Liver (tissue), 9 donors: ENCODE measurements around the gene ARFGAP3. TPM values are rescaled to one million over a fixed set of nuclear protein-coding genes. Genes with fewer than 3 reads are reported as not detected.

Experiments used
- DNase-seq: peaks from one replicate; pipeline ENCODE4 v3.0.0-alpha.2; 2017; ENCODE audit warnings: low spot score
- H3K27ac ChIP-seq, 2 donors: one replicate each; pipeline ENCODE4 v1.7.0; 2013; ENCODE audit warnings: inconsistent platforms in 2 of 2, low read length in 2 of 2, control low read depth in 1 of 2, low read depth in 1 of 2, mild to moderate bottlenecking in 1 of 2
- H3K27me3 ChIP-seq, 4 donors: one replicate each; pipeline versions ENCODE4 v1.6.1 to v1.7.0; 2013; ENCODE audit warnings: low read length in 3 of 4, inconsistent platforms in 1 of 4, mild to moderate bottlenecking in 1 of 4, moderate library complexity in 1 of 4; ENCODE audit not compliant: control insufficient read depth in 4 of 4, insufficient read depth in 4 of 4
- H3K36me3 ChIP-seq, 4 donors: one replicate each; pipeline versions ENCODE4 v1.6.1 to v1.7.0; 2013; ENCODE audit warnings: low read length in 3 of 4, mild to moderate bottlenecking in 3 of 4, low read depth in 1 of 4, moderate library complexity in 1 of 4; ENCODE audit not compliant: control insufficient read depth in 4 of 4, insufficient read depth in 3 of 4
- H3K4me1 ChIP-seq, 4 donors: one replicate each; pipeline versions ENCODE4 v1.6.1 to v1.7.0; 2013; ENCODE audit warnings: low read length in 3 of 4, mild to moderate bottlenecking in 3 of 4, moderate library complexity in 1 of 4; ENCODE audit not compliant: control insufficient read depth in 4 of 4, insufficient read depth in 4 of 4
- H3K4me3 ChIP-seq, 3 donors: one replicate each; pipeline versions ENCODE4 v1.6.1 to v1.7.0; 2013; ENCODE audit warnings: low read length in 3 of 3, control low read depth in 1 of 3, low read depth in 1 of 3, mild to moderate bottlenecking in 1 of 3
- H3K9ac ChIP-seq, 2 donors: one replicate each; pipeline ENCODE4 v1.7.0; 2013; ENCODE audit warnings: low read length in 2 of 2, mild to moderate bottlenecking in 2 of 2, moderate library complexity in 2 of 2, control low read depth in 1 of 2, low read depth in 1 of 2
- H3K9me3 ChIP-seq, 4 donors: one replicate each; pipeline versions ENCODE4 v1.6.1 to v1.7.0; 2013; ENCODE audit warnings: low read length in 3 of 4; ENCODE audit not compliant: control insufficient read depth in 4 of 4
- EGR1 ChIP-seq, 2 donors: IDR thresholded peaks; 2 replicates each; pipeline ENCODE4 v1.6.1; 2016 to 2018; ENCODE audit warnings: antibody characterized with exemption in 2 of 2, low read depth in 2 of 2
- FOXA1 ChIP-seq: IDR thresholded peaks from 2 replicates; pipeline ENCODE4 v1.6.1; 2016; ENCODE audit warnings: antibody characterized with exemption
- FOXA2 ChIP-seq: IDR thresholded peaks from 2 replicates; pipeline ENCODE4 v1.6.1; 2016; ENCODE audit warnings: antibody characterized with exemption
- GABPA ChIP-seq, 2 donors: IDR thresholded peaks in 1 of 2; conservative IDR thresholded peaks in 1 of 2; 2 replicates each; pipeline ENCODE4 v1.6.1; 2016; ENCODE audit warnings: antibody characterized with exemption in 2 of 2, mild to moderate bottlenecking in 1 of 2, moderate library complexity in 1 of 2
- HNF4A ChIP-seq, 2 donors: conservative IDR thresholded peaks; 2 replicates each; pipeline ENCODE4 v1.6.1; 2016; ENCODE audit warnings: antibody characterized with exemption in 2 of 2, mild to moderate bottlenecking in 2 of 2
- NR2F2 ChIP-seq: IDR thresholded peaks from 2 replicates; pipeline ENCODE4 v1.6.1; 2016; ENCODE audit warnings: antibody characterized with exemption
- RAD21 ChIP-seq, 2 donors: IDR thresholded peaks; 2 replicates each; pipeline ENCODE4 v1.6.1; 2016; ENCODE audit warnings: antibody characterized with exemption in 2 of 2, mild to moderate bottlenecking in 2 of 2
- RXRA ChIP-seq, 2 donors: IDR thresholded peaks; 2 replicates each; pipeline ENCODE4 v1.6.1; 2017 to 2018; ENCODE audit warnings: antibody characterized with exemption in 2 of 2, mild to moderate bottlenecking in 1 of 2
- SP1 ChIP-seq: IDR thresholded peaks from 2 replicates; pipeline ENCODE4 v1.6.1; 2018; ENCODE audit warnings: antibody characterized with exemption, mild to moderate bottlenecking
- TAF1 ChIP-seq: conservative IDR thresholded peaks from 2 replicates; pipeline ENCODE4 v1.6.1; 2016; ENCODE audit warnings: antibody characterized with exemption, mild to moderate bottlenecking
- WGBS: extraction: QIAGEN DNeasy Blood & Tissue Kit; methylation state at CpG from one replicate; pipeline ENCODE4 v1.1.7; 2013; 5-methylcytosine and 5-hydroxymethylcytosine counted together
- polyA plus RNA-seq, 2 donors: library from polyadenylated mRNA; stranded (reverse) in 1 of 2; unstranded in 1 of 2; fragments of 200-250 nt in 1 of 2; fragments of >200 nt in 1 of 2; fragmentation: Nextera tagmentation in 1 of 2; extraction: Ambion mirVana in 1 of 2; gene quantifications; one replicate each; pipeline versions ENCODE4 v1.2.1 to v1.2.3, GENCODE V29; 2013 to 2015
- total RNA-seq, 2 donors: library from RNA; depleted of rRNA; stranded (reverse); fragments of >200 nt; gene quantifications; one replicate each; pipeline ENCODE4 v1.2.3, GENCODE V29; 2014
- TF ChIP-seq, protein P1 (sequence below): fragments of 150-350 bp; IDR thresholded peaks from 2 replicates; pipeline ENCODE4 v1.5.1; 2017; ENCODE audit warnings: improper control_type of control experiment, low read depth, low read length; ENCODE audit not compliant: missing input control
- TF ChIP-seq, protein P2 (sequence below): IDR thresholded peaks from 2 replicates; pipeline ENCODE4 v1.6.1; 2016; ENCODE audit warnings: antibody characterized with exemption
- TF ChIP-seq, protein P3 (sequence below): IDR thresholded peaks from 2 replicates; pipeline ENCODE4 v1.6.1; 2016; ENCODE audit warnings: antibody characterized with exemption, mild to moderate bottlenecking
- TF ChIP-seq, protein P4 (sequence below): IDR thresholded peaks from 2 replicates; pipeline ENCODE4 v1.6.1; 2016; ENCODE audit warnings: antibody characterized with exemption
- donor health status: healthy.
- donor health status: healthy.
- donor health status: healthy.
- donor health status: healthy.
- donor health status: healthy.

The ARFGAP3 gene
- total and polyA plus RNA-seq, 4 donors = 18.2 to 55.1 (median 27.5) TPM

DNA sequence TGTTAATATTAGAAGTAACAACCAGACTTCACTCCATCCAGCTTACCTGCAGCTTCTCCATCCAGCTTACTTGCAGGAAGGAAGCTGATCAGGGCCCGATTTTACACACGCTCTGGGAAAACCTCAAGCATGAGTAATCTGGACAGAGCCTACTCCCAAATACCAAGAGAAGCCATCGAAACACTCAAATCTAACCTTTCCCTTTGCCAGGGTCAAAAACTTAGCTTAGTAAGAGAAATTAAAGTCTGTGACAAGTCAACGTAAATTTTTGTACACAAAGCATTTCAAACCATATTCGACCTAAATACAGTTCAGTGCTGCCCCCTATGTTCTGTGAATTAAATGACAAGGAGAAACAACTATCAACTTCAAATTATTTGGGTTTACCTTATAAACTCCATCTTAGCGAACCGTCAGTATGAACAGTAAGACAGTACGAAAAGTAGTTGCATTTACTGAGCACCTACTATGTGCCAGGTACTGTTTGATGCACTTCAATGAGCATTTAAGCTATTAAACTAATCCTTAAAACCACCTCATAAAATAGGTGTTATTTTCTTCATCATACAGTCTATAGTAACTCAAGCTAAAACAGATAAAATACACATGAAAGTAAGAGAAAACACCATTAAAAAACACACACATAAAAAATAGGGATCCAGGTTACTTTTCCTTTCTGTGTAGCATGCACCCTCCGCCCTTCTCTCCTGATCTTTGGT is 36.9 kb downstream of the ARFGAP3 start:
- no peak for DNase-seq
- H3K27ac ChIP-seq = no peak overlapping the region
- WGBS = 75% methylated on average over 9 of the region's 9 CpGs

DNA sequence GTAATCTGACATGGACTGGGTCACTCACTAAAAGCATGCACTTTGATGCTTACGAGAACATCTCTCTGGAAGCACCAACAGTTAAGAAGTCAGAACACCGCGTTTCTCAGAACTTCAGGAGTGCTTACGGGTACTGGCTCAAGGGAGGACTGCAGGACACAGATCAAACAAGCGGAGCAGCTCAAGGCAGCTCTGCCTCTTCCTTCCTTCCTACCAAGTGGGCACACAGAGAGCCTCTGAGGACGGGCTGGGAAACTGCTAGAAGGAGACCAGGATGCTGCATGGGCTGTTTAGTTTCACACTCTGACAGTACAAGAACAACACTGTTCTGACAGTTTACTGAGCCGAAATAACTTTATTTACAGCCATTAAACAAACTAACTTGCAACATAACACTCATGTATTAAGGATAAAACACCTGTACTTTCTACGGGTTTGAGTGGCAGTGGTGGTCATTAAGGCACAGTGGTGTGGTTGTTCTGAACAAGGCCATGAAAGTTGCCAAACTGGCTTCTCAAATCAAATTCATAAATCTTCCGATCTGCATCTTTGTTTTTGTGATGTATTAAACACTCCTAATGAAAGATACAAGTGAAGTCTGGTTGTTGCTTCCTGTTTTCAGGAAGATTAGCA is 37.5 kb downstream of the ARFGAP3 start:
- no peak for DNase-seq
- no peak overlapping the region for H3K9ac ChIP-seq
- H3K27ac ChIP-seq = no peak overlapping the region

More for the DNA sequence above, 36.9 kb downstream of the ARFGAP3 start:
- Histone ChIP-seq H3K36me3 (peaks cover 6 to 38% (median 29%) of the 10 kb centered on the region in 4 donors), H3K4me3 (no peak overlapping the region), H3K9me3 (no peaks in the 10 kb centered on the region), H3K9ac (no peak overlapping the region), H3K4me1 (peaks cover 0 to 8% (median 0%) of the 10 kb centered on the region in 4 donors), H3K27me3 (no peaks in the 10 kb centered on the region)
- no peak for TF ChIP-seq GABPA (IDR thresholded peaks at IDR 0.05 in 1 of 2, conservative IDR thresholded peaks at IDR 0.05 in 1 of 2)
- TF ChIP-seq RAD21 (IDR thresholded peaks at IDR 0.05) = peak; percentile 75 to 87
- TF ChIP-seq, protein P1, sequence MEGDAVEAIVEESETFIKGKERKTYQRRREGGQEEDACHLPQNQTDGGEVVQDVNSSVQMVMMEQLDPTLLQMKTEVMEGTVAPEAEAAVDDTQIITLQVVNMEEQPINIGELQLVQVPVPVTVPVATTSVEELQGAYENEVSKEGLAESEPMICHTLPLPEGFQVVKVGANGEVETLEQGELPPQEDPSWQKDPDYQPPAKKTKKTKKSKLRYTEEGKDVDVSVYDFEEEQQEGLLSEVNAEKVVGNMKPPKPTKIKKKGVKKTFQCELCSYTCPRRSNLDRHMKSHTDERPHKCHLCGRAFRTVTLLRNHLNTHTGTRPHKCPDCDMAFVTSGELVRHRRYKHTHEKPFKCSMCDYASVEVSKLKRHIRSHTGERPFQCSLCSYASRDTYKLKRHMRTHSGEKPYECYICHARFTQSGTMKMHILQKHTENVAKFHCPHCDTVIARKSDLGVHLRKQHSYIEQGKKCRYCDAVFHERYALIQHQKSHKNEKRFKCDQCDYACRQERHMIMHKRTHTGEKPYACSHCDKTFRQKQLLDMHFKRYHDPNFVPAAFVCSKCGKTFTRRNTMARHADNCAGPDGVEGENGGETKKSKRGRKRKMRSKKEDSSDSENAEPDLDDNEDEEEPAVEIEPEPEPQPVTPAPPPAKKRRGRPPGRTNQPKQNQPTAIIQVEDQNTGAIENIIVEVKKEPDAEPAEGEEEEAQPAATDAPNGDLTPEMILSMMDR = peak; percentile 49

More for the DNA sequence above, 37.5 kb downstream of the ARFGAP3 start:
- H3K27me3 ChIP-seq = no peaks in the 10 kb centered on the region
- H3K4me3 ChIP-seq = no peak overlapping the region
- TF ChIP-seq RAD21 (IDR thresholded peaks at IDR 0.05) (no peak), FOXA2 (no peak), HNF4A (conservative IDR thresholded peaks at IDR 0.05) (no peak), SP1 (no peak), FOXA1 (no peak), EGR1 (IDR thresholded peaks at IDR 0.05; ENCODE audit: low read depth in 2 of 2) (no peak), RXRA (IDR thresholded peaks at IDR 0.05) (no peak), TAF1 (no peak), GABPA (IDR thresholded peaks at IDR 0.05 in 1 of 2, conservative IDR thresholded peaks at IDR 0.05 in 1 of 2) (no peak), NR2F2 (no peak)
- TF ChIP-seq, protein P2, sequence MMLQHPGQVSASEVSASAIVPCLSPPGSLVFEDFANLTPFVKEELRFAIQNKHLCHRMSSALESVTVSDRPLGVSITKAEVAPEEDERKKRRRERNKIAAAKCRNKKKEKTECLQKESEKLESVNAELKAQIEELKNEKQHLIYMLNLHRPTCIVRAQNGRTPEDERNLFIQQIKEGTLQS = no peak
- TF ChIP-seq, protein P3, sequence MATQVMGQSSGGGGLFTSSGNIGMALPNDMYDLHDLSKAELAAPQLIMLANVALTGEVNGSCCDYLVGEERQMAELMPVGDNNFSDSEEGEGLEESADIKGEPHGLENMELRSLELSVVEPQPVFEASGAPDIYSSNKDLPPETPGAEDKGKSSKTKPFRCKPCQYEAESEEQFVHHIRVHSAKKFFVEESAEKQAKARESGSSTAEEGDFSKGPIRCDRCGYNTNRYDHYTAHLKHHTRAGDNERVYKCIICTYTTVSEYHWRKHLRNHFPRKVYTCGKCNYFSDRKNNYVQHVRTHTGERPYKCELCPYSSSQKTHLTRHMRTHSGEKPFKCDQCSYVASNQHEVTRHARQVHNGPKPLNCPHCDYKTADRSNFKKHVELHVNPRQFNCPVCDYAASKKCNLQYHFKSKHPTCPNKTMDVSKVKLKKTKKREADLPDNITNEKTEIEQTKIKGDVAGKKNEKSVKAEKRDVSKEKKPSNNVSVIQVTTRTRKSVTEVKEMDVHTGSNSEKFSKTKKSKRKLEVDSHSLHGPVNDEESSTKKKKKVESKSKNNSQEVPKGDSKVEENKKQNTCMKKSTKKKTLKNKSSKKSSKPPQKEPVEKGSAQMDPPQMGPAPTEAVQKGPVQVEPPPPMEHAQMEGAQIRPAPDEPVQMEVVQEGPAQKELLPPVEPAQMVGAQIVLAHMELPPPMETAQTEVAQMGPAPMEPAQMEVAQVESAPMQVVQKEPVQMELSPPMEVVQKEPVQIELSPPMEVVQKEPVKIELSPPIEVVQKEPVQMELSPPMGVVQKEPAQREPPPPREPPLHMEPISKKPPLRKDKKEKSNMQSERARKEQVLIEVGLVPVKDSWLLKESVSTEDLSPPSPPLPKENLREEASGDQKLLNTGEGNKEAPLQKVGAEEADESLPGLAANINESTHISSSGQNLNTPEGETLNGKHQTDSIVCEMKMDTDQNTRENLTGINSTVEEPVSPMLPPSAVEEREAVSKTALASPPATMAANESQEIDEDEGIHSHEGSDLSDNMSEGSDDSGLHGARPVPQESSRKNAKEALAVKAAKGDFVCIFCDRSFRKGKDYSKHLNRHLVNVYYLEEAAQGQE = no peak
- TF ChIP-seq, protein P1 = no peak
- TF ChIP-seq, protein P4, sequence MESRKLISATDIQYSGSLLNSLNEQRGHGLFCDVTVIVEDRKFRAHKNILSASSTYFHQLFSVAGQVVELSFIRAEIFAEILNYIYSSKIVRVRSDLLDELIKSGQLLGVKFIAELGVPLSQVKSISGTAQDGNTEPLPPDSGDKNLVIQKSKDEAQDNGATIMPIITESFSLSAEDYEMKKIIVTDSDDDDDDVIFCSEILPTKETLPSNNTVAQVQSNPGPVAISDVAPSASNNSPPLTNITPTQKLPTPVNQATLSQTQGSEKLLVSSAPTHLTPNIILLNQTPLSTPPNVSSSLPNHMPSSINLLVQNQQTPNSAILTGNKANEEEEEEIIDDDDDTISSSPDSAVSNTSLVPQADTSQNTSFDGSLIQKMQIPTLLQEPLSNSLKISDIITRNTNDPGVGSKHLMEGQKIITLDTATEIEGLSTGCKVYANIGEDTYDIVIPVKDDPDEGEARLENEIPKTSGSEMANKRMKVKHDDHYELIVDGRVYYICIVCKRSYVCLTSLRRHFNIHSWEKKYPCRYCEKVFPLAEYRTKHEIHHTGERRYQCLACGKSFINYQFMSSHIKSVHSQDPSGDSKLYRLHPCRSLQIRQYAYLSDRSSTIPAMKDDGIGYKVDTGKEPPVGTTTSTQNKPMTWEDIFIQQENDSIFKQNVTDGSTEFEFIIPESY = no peak
- peaks cover 2 to 12% (median 3%) of the 10 kb centered on the region in 4 donors for H3K4me1 ChIP-seq
- WGBS = 80% methylated on average over 9 of the region's 9 CpGs
- H3K36me3 ChIP-seq = peaks cover 4 to 38% (median 27%) of the 10 kb centered on the region in 4 donors
- H3K9me3 ChIP-seq = no peaks in the 10 kb centered on the region
